Activated T-cell treated with anti-CD3 and anti-CD28 coated beads, Interleukin-2, amount 50 U/mL, for 72 hours (primary cell): ENCODE measurements around the gene SIGLEC1. TPM values are rescaled to one million over a fixed set of nuclear protein-coding genes. Genes with fewer than 3 reads are reported as not detected.
A peak's percentile ranks its signal among the peaks of the same experiment; 100 is the strongest.

Source experiments
- ATAC-seq, 2 donors: fragments of 150-1000 bp; cut with Tn5 transposase; replicated peaks in 1 of 2; 2 replicates each; pipeline ENCODE4 v1.10.0; 2021; ENCODE audit warnings: moderate library complexity in 2 of 2, mild to moderate bottlenecking in 1 of 2
- DNase-seq, 2 donors: peaks; one replicate each; pipeline ENCODE4 v3.0.0; 2021 to 2022; ENCODE audit warnings: mixed read lengths in 1 of 2
- H3K27ac Mint-ChIP-seq: one replicate; pipeline ENCODE4 v1.8.0; 2022; ENCODE audit warnings: mild to moderate bottlenecking, moderate library complexity, mixed read lengths
- H3K27me3 Mint-ChIP-seq: one replicate; pipeline ENCODE4 v1.8.0; 2022; ENCODE audit warnings: low read depth, mixed read lengths
- H3K36me3 Mint-ChIP-seq, 2 donors: one replicate each; pipeline ENCODE4 v1.8.0; 2022; ENCODE audit warnings: mixed read lengths in 2 of 2, mild to moderate bottlenecking in 1 of 2; ENCODE audit not compliant: insufficient read depth in 2 of 2
- H3K4me1 Mint-ChIP-seq: one replicate; pipeline ENCODE4 v1.8.0; 2022; ENCODE audit warnings: low read depth, mixed read lengths
- H3K4me3 Mint-ChIP-seq, 2 donors: one replicate each; pipeline ENCODE4 v1.8.0; 2022; ENCODE audit warnings: mild to moderate bottlenecking in 2 of 2, mixed read lengths in 2 of 2, moderate library complexity in 2 of 2
- H3K9me3 Mint-ChIP-seq, 2 donors: one replicate each; pipeline ENCODE4 v1.8.0; 2022; ENCODE audit warnings: mixed read lengths in 2 of 2
- total RNA-seq, 2 donors: library from RNA; stranded (reverse); gene quantifications; one replicate each; pipeline ENCODE4 v1.2.3, GENCODE V29; 2022

The SIGLEC1 gene
- total RNA-seq, 2 donors from 2014 or later = 0.02 TPM; not detected in 1

DNA sequence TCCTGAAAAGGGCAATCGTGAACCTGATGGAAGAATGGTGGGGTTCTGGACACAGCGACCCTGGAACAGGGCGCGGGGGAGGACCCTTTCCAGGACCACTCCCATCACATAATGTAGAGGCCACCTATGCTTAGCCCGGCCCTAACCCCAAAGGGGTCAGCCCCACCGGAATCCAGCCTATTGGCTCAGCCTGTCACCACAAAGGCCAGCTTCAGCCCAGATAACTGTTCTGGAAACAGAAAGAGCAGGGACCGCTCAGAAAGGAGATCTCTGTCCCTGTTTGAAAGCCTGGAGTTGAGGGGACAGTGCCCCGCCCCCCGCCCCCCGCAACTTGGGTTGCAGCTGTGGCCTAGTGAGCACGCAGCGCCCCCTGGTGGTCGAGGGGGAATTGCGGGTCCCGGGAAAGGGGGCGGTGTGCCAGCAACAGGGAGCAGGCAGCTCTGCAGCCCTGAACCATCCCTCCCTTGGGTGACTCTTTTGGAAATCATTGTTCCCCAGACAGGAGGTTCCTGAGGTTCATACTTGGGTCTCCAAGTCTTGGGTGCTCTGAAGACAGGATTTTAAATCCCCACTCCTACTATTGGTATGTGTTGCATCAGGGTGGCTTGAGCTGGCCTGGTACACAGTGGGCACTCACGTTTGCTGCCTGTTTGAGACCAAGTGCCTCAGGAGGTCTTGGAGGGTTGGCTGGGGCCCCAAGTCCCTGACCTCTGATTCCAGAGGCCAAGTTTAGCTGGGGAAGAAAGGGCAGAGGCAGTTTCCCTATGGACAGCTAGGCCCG, 1.5 kb downstream of the SIGLEC1 start:
- Mint-ChIP-seq H3K27me3 (peaks cover 8% of the 10 kb centered on the region), H3K36me3 (no peaks in the 10 kb centered on the region), H3K9me3 (no peaks in the 10 kb centered on the region), H3K4me3 (no peak overlapping the region), H3K27ac (no peak overlapping the region), H3K4me1 (no peaks in the 10 kb centered on the region)
- ATAC-seq (peak; percentile 62 to 69), DNase-seq (peak; percentile 74 to 84)

DNA sequence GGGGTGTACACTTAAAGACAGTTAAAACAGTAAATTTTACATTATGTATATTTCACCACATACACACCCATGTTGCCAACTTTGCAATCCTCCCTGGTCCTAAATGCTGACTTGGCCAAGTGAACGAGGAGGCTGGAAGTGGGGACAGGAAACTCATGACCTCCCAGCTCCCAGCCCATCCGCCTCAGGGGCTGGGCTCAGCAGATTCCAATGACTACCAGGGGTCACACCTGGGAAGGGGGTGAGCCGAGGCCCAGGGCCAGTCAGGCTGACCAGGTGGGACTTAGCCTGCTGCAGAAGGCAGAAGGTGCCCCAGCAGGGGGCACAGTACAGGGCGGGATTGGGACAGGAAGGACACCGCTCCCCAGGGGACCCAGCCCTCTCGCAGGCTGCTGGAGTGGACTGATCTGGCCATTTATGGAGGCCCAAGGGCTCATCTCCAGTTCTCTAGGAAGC, 2.4 kb downstream of the SIGLEC1 start:
- no peak overlapping the region for H3K4me3 Mint-ChIP-seq
- DNase-seq (no peak), ATAC-seq (no peak)
- no peaks in the 10 kb centered on the region for H3K4me1 Mint-ChIP-seq
- H3K27ac Mint-ChIP-seq = no peak overlapping the region
- H3K36me3 Mint-ChIP-seq = no peaks in the 10 kb centered on the region
- H3K27me3 Mint-ChIP-seq = peaks cover 8% of the 10 kb centered on the region
- no peaks in the 10 kb centered on the region for H3K9me3 Mint-ChIP-seq

DNA sequence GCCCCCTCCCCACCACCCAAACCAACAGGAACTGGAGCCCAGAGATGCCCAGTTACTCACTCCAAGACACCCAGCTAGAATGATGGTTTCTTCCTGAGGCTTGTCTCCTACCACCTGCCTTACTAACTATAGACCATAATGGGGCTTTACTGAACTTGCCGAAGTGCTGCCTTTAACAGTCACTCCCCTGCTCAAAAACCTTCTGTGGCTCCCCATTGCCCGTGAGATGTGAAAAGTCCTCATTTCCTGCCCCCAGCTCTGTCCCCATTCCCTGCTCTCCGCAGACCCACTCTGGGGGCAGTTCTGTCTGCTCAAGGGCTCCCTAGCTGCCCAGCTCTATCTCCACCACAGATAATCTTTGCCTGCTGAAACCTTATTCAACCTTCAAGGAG, 4.9 kb downstream of the SIGLEC1 start:
- no peak for ATAC-seq
- peaks cover 8% of the 10 kb centered on the region for H3K27me3 Mint-ChIP-seq
- no peak overlapping the region for H3K4me3 Mint-ChIP-seq
- no peak for DNase-seq
- no peaks in the 10 kb centered on the region for H3K36me3 Mint-ChIP-seq
- H3K27ac Mint-ChIP-seq = no peak overlapping the region
- H3K4me1 Mint-ChIP-seq = no peaks in the 10 kb centered on the region
- no peaks in the 10 kb centered on the region for H3K9me3 Mint-ChIP-seq

DNA sequence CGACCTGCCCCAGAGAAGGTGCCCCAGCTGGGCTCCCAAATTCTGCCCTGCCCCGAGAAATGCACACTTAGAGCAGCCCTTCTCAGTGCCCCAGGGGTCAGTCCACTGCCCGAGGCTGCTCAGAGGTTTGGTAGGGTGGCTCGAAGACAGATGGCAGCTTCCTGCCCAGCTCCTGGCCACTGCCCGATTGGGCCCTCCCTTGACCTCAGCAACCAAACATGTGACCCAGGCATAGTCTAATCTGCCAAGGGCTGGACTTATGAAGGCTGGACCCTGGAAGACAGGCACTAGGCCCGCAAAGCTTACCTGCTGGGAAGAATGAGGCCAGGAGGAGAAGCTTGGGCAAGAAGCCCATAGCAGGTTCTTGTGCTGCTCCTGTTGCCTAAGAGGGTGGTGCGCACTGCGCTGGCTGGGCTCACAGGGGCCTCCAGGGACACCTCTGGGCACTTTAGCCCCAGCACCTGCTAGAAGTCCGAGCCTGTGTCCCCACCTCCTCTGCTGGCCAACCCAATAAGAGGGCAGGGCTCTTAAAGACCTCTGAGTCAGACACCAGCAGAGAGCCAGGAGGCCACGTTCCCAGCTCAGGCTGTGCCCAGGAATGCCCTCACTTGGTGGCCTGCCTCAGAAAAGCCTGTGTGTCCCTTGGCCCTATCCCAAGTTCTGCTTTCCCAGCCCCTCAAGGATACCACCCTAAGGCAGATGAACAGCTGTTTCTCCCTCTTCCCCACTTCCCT, 5.5 kb downstream of the SIGLEC1 start:
- Mint-ChIP-seq H3K27ac (no peak overlapping the region), H3K4me3 (no peak overlapping the region), H3K9me3 (no peaks in the 10 kb centered on the region), H3K36me3 (no peaks in the 10 kb centered on the region), H3K27me3 (peaks cover 8% of the 10 kb centered on the region), H3K4me1 (no peaks in the 10 kb centered on the region)
- ATAC-seq (no peak), DNase-seq (no peak)

DNA sequence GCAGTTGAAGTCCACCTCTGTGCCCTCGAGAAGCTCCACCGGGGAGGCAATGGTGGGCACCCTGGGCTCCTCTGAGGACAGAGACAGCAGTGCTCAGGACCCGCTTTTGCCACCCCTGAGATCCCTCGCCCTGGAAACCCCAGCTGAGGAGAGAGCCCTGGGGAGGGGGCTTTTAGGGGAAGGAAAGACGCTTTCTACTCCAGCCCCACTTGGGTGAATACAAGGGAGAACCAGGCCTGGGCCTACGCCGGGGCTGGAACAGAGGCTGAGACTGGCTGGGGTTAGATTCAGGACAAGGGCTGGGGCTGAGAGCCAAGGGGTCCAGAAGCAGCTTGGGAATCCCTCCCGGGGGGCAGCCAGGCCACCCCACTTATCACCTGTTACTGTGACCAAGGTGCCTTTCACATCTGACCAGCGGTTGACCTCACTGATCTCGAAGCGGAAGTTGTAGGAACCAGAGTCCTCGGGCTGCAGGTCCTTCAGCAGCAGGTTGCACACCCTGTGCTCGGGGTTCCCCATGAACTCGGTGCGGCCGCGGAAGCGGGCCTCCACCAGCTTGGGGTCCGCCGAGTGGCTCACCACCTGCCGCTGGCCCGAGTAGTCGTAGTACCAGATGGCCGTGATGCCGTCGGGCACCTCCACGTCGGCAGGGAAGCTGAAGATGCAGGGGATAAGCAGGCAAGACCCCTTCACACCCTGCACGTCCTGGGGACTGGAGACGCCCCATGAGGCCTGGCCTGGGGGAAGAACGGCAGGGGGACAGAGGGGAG, 6.2 kb downstream of the SIGLEC1 start:
- peaks cover under 1% of the 10 kb centered on the region for H3K27me3 Mint-ChIP-seq
- H3K4me3 Mint-ChIP-seq = no peak overlapping the region
- H3K36me3 Mint-ChIP-seq = no peaks in the 10 kb centered on the region
- no peaks in the 10 kb centered on the region for H3K9me3 Mint-ChIP-seq
- DNase-seq (no peak), ATAC-seq (no peak)
- H3K27ac Mint-ChIP-seq = no peak overlapping the region
- no peaks in the 10 kb centered on the region for H3K4me1 Mint-ChIP-seq

DNA sequence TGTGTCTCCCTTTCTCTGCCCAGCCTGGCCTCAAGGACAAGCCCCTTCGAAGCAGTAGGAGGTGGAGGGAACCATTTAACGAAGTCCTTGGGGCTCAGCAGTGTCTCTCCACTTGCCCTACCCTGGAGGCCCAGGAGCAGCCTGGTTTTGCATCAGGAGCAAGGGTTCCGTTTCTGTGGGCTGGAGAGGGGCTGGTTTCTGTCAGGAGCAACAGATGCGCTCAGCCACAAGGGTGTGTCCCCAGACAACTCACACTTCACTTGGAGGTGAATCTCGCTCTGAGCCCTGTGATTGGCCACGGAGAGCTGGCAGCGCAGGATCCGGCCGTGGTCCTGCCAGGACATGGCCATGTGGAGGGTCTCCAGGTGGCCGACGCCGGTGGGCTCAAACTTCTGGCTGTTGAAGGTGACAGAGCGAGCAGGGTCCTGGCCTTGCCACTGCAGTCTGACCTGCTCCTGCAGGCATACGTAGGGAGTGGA, 6.9 kb downstream of the SIGLEC1 start:
- Mint-ChIP-seq H3K4me1 (no peaks in the 10 kb centered on the region), H3K27ac (no peak overlapping the region), H3K9me3 (no peaks in the 10 kb centered on the region), H3K27me3 (no peaks in the 10 kb centered on the region), H3K36me3 (no peaks in the 10 kb centered on the region), H3K4me3 (no peak overlapping the region)
- no peak for DNase-seq
- ATAC-seq = no peak

DNA sequence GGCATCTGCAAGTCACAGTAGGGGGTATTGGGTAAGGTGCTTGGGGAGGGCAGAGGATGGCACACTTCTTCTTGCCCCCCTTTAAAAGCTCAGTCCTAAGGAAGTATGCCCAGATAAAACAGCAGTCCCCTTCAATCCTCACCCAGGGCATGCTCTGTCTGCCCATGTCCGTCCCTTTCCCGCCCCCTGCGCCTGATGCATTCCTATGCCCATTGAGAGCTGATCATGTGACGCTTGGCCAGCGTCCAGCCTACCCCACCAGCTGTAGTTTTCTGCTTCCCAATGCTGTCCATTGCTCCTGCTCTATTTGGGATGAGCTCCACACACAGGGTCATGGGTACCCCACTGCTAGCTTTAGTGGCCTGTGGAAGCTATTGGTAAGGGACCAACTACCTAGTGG, 8.3 kb downstream of the SIGLEC1 start:
- Mint-ChIP-seq H3K27ac (no peak overlapping the region), H3K27me3 (no peaks in the 10 kb centered on the region), H3K4me3 (no peak overlapping the region), H3K9me3 (no peaks in the 10 kb centered on the region), H3K4me1 (no peaks in the 10 kb centered on the region), H3K36me3 (no peaks in the 10 kb centered on the region)
- DNase-seq (no peak), ATAC-seq (no peak)

DNA sequence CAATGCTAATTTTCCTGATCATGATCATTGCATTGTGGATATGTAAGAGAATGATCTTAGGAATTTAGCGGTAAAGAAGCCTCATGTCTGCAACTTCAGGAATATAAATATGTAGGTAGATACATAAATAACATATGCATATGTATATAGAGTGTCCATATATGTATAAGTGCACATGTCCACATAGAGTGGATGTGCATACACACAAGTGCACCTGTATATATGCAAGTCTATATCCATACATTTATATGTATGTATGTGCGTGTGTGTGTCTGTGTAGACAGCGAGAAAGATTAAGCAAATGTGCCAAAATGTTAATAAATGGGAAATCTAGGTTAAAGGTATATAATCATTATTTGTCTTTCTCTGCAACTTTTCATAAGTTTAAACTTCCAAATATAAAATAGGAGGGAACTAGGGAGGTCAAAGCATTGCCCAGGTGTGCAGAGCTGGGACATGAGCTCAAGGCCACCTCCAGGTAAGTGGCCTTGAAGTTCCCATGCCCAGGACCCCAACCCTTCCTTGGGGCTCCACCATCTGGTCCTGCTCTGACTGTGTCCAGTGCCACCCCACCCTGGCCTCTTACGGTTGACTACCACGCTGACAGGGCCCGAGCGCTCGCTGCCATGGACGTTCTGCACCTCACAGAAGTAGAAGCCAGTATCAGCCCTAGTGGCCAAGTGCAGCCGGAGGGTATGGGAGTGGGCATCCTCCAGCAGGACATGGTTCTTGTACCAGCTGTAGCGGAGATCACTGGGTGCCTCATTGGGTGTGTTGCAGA, 9.6 kb downstream of the SIGLEC1 start:
- Mint-ChIP-seq H3K36me3 (no peaks in the 10 kb centered on the region), H3K27me3 (no peaks in the 10 kb centered on the region), H3K27ac (no peak overlapping the region), H3K9me3 (no peaks in the 10 kb centered on the region), H3K4me3 (no peak overlapping the region), H3K4me1 (no peaks in the 10 kb centered on the region)
- DNase-seq = no peak
- ATAC-seq = no peak

DNA sequence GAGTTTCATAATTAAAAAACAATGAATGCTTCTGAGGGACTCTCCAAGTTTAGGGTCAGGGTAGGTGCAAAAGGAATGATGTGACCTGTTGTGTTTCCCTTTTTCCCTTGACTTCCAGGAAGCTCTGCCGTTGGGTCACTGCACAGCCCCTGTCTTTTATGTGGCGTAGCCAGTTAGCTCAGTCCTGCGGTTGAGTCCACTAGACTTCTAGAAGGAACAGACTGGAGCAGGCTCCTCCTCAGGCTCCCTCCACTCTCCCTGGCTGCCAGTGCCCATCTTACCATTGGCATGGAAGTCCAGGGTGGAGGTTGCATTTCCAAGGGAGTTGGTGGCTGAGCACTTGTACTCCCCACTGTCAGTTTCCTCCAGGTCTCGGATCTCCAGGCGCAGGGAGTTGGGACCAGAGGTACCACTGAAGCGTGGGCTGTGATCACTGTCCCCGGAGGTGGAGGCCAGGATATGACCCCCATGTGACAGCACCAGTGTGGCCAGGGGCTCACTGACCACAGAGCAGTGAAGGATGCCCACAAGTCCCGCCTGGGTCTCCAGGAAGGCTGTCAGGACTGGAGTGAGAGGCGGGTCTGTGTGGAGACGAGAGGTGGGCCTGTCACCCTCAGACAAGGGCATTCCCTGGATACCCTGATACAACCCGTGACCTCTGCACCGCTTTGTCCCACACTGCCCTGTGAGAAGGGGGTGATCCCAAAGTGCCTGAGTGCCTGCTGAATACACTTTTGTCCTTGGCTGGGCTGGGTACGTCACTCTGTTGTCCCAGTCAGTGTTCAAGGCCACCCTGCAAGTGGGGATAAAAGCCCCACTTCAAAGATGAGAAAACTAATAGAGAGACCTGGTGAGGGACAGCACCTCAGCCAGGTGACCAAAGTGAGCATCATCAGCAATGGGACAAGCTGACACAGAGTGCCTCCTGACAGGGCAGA, 11.1 kb downstream of the SIGLEC1 start:
- H3K4me3 Mint-ChIP-seq = no peak overlapping the region
- no peak for ATAC-seq
- DNase-seq = no peak
- H3K4me1 Mint-ChIP-seq = no peaks in the 10 kb centered on the region
- no peaks in the 10 kb centered on the region for H3K36me3 Mint-ChIP-seq
- no peaks in the 10 kb centered on the region for H3K9me3 Mint-ChIP-seq
- H3K27me3 Mint-ChIP-seq = no peaks in the 10 kb centered on the region
- H3K27ac Mint-ChIP-seq = no peak overlapping the region

DNA sequence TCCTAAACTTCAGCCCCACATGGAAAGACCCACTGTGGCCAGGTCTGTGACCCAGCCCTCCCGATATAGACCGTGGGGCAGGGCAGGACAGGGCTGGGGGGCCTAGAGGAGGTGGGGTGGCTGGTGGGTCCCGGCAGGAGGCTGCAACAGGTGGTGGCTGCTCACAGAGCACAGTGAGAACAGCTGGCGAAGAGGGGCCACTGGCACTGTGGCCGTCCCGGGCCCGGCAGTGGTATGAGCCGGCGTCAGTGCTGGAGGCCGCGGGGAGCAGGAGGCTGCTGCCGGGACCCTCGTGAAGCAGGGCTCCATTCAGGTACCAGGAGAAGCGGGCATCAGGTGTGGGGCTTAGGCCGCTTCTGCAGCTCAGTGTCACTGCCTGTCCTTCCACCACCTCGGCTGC, 13.4 kb downstream of the SIGLEC1 start:
- H3K27ac Mint-ChIP-seq = no peak overlapping the region
- no peaks in the 10 kb centered on the region for H3K9me3 Mint-ChIP-seq
- H3K27me3 Mint-ChIP-seq = no peaks in the 10 kb centered on the region
- ATAC-seq (no peak), DNase-seq (no peak)
- H3K4me1 Mint-ChIP-seq = no peaks in the 10 kb centered on the region
- no peak overlapping the region for H3K4me3 Mint-ChIP-seq
- H3K36me3 Mint-ChIP-seq = no peaks in the 10 kb centered on the region

DNA sequence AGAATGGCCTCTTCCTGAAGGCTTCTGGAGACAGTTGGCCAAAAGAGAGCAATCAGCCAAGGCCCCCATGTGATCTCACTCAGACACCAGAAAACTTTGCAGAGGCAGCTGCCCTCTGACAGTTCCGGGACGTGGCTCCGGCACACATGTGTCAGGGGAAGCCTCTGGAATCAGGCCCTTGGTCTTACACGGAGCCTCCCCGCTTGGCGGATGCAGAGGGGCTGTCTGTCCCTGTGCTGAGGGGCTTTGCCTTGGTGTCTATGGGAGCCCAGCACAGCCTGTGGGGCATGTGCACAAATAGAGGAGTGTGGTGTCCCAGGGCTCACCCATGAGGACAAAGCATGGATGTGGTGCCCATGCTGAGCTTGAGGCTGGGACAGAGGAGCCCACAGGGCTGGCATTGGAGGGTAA, 13.8 kb downstream of the SIGLEC1 start:
- Mint-ChIP-seq H3K4me1 (no peaks in the 10 kb centered on the region), H3K27me3 (no peaks in the 10 kb centered on the region), H3K9me3 (no peaks in the 10 kb centered on the region), H3K36me3 (no peaks in the 10 kb centered on the region), H3K27ac (no peak overlapping the region), H3K4me3 (no peak overlapping the region)
- DNase-seq (no peak), ATAC-seq (no peak)
